CD14-positive monocyte (primary cell): ENCODE measurements around the gene MACROD2. TPM values are rescaled to one million over a fixed set of nuclear protein-coding genes. Genes with fewer than 3 reads are reported as not detected.

Experiments
- DNase-seq, 3 donors: peaks; one replicate each; pipeline ENCODE4 v3.0.0-alpha.2; 2011 to 2022
- H2AFZ ChIP-seq: 2 replicates; pipeline ENCODE4 v1.6.0; 2012; ENCODE audit warnings: mild to moderate bottlenecking, low read depth, low read length, inconsistent platforms; ENCODE audit not compliant: insufficient read depth, poor library complexity, severe bottlenecking
- H3K27ac ChIP-seq, 2 donors: 1 replicate in 1 of 2; 2 replicates in 1 of 2; pipeline ENCODE4 v1.5.1; 2012 to 2013; ENCODE audit warnings: low read length in 2 of 2, control low read depth in 1 of 2, inconsistent platforms in 1 of 2, low read depth in 1 of 2, mild to moderate bottlenecking in 1 of 2
- H3K27me3 ChIP-seq, 2 donors: one replicate each; pipeline versions ENCODE4 v1.6.0 to v1.6.1; 2011 to 2013; ENCODE audit warnings: low read length in 2 of 2; ENCODE audit not compliant: control insufficient read depth in 2 of 2, insufficient read depth in 2 of 2
- H3K36me3 ChIP-seq, 2 donors: replicated peaks in 1 of 2; 1 replicate in 1 of 2; 2 replicates in 1 of 2; pipeline versions ENCODE4 v1.5.1 to v1.6.1; 2012 to 2013; ENCODE audit warnings: low read length in 2 of 2, control low read depth in 1 of 2, inconsistent platforms in 1 of 2, mild to moderate bottlenecking in 1 of 2; ENCODE audit not compliant: insufficient read depth in 2 of 2, control insufficient read depth in 1 of 2
- H3K4me1 ChIP-seq, 2 donors: 1 replicate in 1 of 2; 2 replicates in 1 of 2; pipeline versions ENCODE4 v1.5.1 to v1.6.1; 2012 to 2013; ENCODE audit warnings: low read length in 2 of 2, control low read depth in 1 of 2, inconsistent platforms in 1 of 2, mild to moderate bottlenecking in 1 of 2, moderate library complexity in 1 of 2; ENCODE audit not compliant: insufficient read depth in 2 of 2, control insufficient read depth in 1 of 2
- H3K4me2 ChIP-seq: replicated peaks from 2 replicates; pipeline ENCODE3; 2012; ENCODE audit warnings: low read length, moderate library complexity, mild to moderate bottlenecking; ENCODE audit not compliant: poor library complexity, severe bottlenecking; ENCODE audit errors: extremely low read depth
- H3K4me3 ChIP-seq, 3 experiments: fragments of 200-600 bp in 1 of 3; sonication (generic) in 1 of 3; replicated peaks in 1 of 3; 1 replicate in 2 of 3; 2 replicates in 1 of 3; pipeline ENCODE4 v1.5.1; 2011 to 2013; ENCODE audit warnings: low read length in 3 of 3, mild to moderate bottlenecking in 3 of 3, control low read depth in 2 of 3, low read depth in 2 of 3, inconsistent platforms in 1 of 3, moderate library complexity in 1 of 3
- H3K79me2 ChIP-seq: 2 replicates; pipeline ENCODE4 v1.6.0; 2012; ENCODE audit warnings: mild to moderate bottlenecking, control low read depth, inconsistent platforms, low read length, moderate library complexity; ENCODE audit not compliant: insufficient read depth
- H3K9ac ChIP-seq: 2 replicates; pipeline ENCODE4 v1.6.0; 2017; ENCODE audit warnings: low read length, mild to moderate bottlenecking; ENCODE audit not compliant: insufficient read depth, poor library complexity, severe bottlenecking
- H3K9me3 ChIP-seq, 2 donors: replicated peaks in 1 of 2; 1 replicate in 1 of 2; 2 replicates in 1 of 2; pipeline versions ENCODE4 v1.5.1 to v1.6.1; 2012 to 2013; ENCODE audit warnings: low read length in 2 of 2, control low read depth in 1 of 2; ENCODE audit not compliant: control insufficient read depth in 1 of 2, insufficient read depth in 1 of 2
- H4K20me1 ChIP-seq: 2 replicates; pipeline ENCODE4 v1.6.0; 2012; ENCODE audit warnings: mild to moderate bottlenecking, low read length, control low read depth, moderate library complexity; ENCODE audit not compliant: insufficient read depth
- H3K27ac Mint-ChIP-seq, 7 donors: one replicate each; pipeline ENCODE4 v1.8.0; 2020; ENCODE audit warnings: mild to moderate bottlenecking in 7 of 7, mixed read lengths in 7 of 7, moderate library complexity in 6 of 7, inconsistent platforms in 2 of 7
- H3K27me3 Mint-ChIP-seq, 3 donors: one replicate each; pipeline ENCODE4 v1.8.0; 2021 to 2022; ENCODE audit warnings: low read depth in 3 of 3, mild to moderate bottlenecking in 3 of 3, mixed read lengths in 3 of 3, moderate library complexity in 3 of 3, inconsistent platforms in 1 of 3
- H3K36me3 Mint-ChIP-seq, 2 donors: one replicate each; pipeline ENCODE4 v1.8.0; 2020; ENCODE audit warnings: mixed read lengths in 2 of 2, inconsistent platforms in 1 of 2, mild to moderate bottlenecking in 1 of 2
- H3K4me1 Mint-ChIP-seq: one replicate; pipeline ENCODE4 v1.8.0; 2020; ENCODE audit warnings: mild to moderate bottlenecking, mixed read lengths
- H3K4me3 Mint-ChIP-seq, 2 donors: one replicate each; pipeline ENCODE4 v1.8.0; 2020; ENCODE audit warnings: mild to moderate bottlenecking in 2 of 2, mixed read lengths in 2 of 2, moderate library complexity in 1 of 2
- H3K9me3 Mint-ChIP-seq, 7 donors: one replicate each; pipeline ENCODE4 v1.8.0; 2020 to 2022; ENCODE audit warnings: mixed read lengths in 7 of 7, mild to moderate bottlenecking in 6 of 7, moderate library complexity in 6 of 7, inconsistent platforms in 2 of 7
- CTCF ChIP-seq: fragments of 200-600 bp; IDR thresholded peaks from one replicate; pipeline ENCODE4 v1.8.0; 2022; ENCODE audit warnings: antibody characterized with exemption, mild to moderate bottlenecking
- WGBS: methylation state at CpG from one replicate; pipeline ENCODE4 v1.1.5; 2013; ENCODE audit warnings: missing lambda C conversion rate; ENCODE audit not compliant: insufficient coverage; 5-methylcytosine and 5-hydroxymethylcytosine counted together
- intact Hi-C, 2 donors: fragments of 100-400 bp; cut with micrococcal nuclease; formaldehyde crosslinking; loops; one replicate each; pipeline versions ENCODE4 v1.15.0 to v1.15.1; 2023
- polyA plus RNA-seq, 3 donors: library from polyadenylated mRNA; depleted of rRNA in 1 of 3; unstranded in 2 of 3; stranded (reverse) in 1 of 3; fragments of 300-500 nt in 2 of 3; fragments of >200 nt in 1 of 3; fragmentation: Illumina TruSeq in 2 of 3; gene quantifications; 1 replicate in 2 of 3; 2 replicates in 1 of 3; pipeline ENCODE4 v1.2.3, GENCODE V29; 2012 to 2021

The MACROD2 gene
- polyA plus RNA-seq, 3 donors = 0.23 TPM; not detected in 2

- peaks cover 0 to 2% (median 0%) of the 10 kb centered on the region in 3 donors for H3K27me3 Mint-ChIP-seq
- TF ChIP-seq CTCF = no peak
Observed at GRCh38 chr20:14644306-14645097, 649.2 kb downstream of the MACROD2 start.

GRCh38 chr20:14647016-14647415 lies 651.7 kb downstream of the MACROD2 start:
- Histone ChIP-seq H3K27me3 (no peaks in the 10 kb centered on the region), H3K4me1 (no peaks in the 10 kb centered on the region), H2AFZ (no peak overlapping the region), H3K36me3 (no peaks in the 10 kb centered on the region), H3K79me2 (no peaks in the 10 kb centered on the region), H3K4me3 (no peak overlapping the region), H3K9me3 (no peaks in the 10 kb centered on the region), H4K20me1 (no peaks in the 10 kb centered on the region), H3K9ac (no peak overlapping the region), H3K4me2 (no peak overlapping the region), H3K27ac (no peak overlapping the region)
- TF ChIP-seq CTCF = no peak
- peaks cover 0 to 7% (median 2%) of the 10 kb centered on the region in 7 donors for H3K9me3 Mint-ChIP-seq
- H3K4me1 Mint-ChIP-seq = no peaks in the 10 kb centered on the region
- H3K36me3 Mint-ChIP-seq = no peaks in the 10 kb centered on the region
- H3K4me3 Mint-ChIP-seq = no peak overlapping the region
- WGBS = no CpG with 5 or more reads among the region's 1 CpG
- peaks cover 0 to 2% (median 0%) of the 10 kb centered on the region in 3 donors for H3K27me3 Mint-ChIP-seq
- DNase-seq = no peak
- no peak overlapping the region for H3K27ac Mint-ChIP-seq
- intact Hi-C loops = no loop called here

More at GRCh38 chr20:14644306-14645097, 649.2 kb downstream of the MACROD2 start:
- Histone ChIP-seq H3K4me1 (no peaks in the 10 kb centered on the region), H3K4me3 (no peak overlapping the region), H3K27ac (no peak overlapping the region), H3K79me2 (no peaks in the 10 kb centered on the region), H2AFZ (no peak overlapping the region), H3K9ac (no peak overlapping the region), H3K9me3 (peaks cover 0 to 11% of the 10 kb centered on the region in 2 donors), H3K27me3 (no peaks in the 10 kb centered on the region), H3K36me3 (no peaks in the 10 kb centered on the region), H4K20me1 (no peaks in the 10 kb centered on the region), H3K4me2 (no peak overlapping the region)
- peaks cover 0 to 10% (median 4%) of the 10 kb centered on the region in 7 donors for H3K9me3 Mint-ChIP-seq
- H3K27ac Mint-ChIP-seq = no peak overlapping the region
- intact Hi-C loops = no loop called here
- no peak overlapping the region for H3K4me3 Mint-ChIP-seq
- DNase-seq = no peak
- H3K36me3 Mint-ChIP-seq = no peaks in the 10 kb centered on the region
- no peaks in the 10 kb centered on the region for H3K4me1 Mint-ChIP-seq
- no CpG with 5 or more reads among the region's 2 CpGs for WGBS
